Ovary (tissue), 3 donors: ENCODE data around the gene NRXN2.

Experiments
- POLR2A ChIP-seq: fragments of 450-650 bp; IDR thresholded peaks from one replicate; pipeline ENCODE4 v1.6.1; 2017; ENCODE audit warnings: antibody characterized with exemption, mild to moderate bottlenecking, moderate library complexity
- TF ChIP-seq, protein P1 (sequence below), 3 donors: fragments of 450-650 bp in 2 of 3; fragments of 200-600 bp in 1 of 3; IDR thresholded peaks; one replicate each; pipeline versions ENCODE4 v1.5.1 to v1.8.0; 2016 to 2022; ENCODE audit warnings: antibody characterized with exemption in 3 of 3, mild to moderate bottlenecking in 1 of 3
- donor health status: DM: no; HTN: no; CAD: no.

DNA sequence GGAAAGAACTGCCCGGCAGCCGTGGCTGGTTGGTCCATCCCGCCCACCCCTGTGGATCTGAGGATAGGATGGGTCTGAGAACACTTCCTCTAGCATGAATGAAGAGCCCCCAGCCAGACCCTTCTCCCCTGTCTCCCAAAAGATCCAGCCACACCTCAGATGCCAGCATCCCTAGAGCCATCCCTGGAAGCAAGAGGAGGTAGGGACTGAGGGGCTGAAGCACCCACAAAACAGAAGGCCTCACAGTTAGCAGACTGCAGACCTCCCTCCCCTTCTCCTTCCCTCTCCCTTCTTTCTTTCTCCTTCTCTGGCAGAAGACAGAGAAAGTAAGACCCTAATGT lies 1.7 kb downstream of the NRXN2 start:
- TF ChIP-seq, protein P1, sequence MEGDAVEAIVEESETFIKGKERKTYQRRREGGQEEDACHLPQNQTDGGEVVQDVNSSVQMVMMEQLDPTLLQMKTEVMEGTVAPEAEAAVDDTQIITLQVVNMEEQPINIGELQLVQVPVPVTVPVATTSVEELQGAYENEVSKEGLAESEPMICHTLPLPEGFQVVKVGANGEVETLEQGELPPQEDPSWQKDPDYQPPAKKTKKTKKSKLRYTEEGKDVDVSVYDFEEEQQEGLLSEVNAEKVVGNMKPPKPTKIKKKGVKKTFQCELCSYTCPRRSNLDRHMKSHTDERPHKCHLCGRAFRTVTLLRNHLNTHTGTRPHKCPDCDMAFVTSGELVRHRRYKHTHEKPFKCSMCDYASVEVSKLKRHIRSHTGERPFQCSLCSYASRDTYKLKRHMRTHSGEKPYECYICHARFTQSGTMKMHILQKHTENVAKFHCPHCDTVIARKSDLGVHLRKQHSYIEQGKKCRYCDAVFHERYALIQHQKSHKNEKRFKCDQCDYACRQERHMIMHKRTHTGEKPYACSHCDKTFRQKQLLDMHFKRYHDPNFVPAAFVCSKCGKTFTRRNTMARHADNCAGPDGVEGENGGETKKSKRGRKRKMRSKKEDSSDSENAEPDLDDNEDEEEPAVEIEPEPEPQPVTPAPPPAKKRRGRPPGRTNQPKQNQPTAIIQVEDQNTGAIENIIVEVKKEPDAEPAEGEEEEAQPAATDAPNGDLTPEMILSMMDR (IDR thresholded peaks at IDR 0.05): no peak
- TF ChIP-seq POLR2A: no peak
